Hippocampal formation (tissue), 2 donors: Measurements from ENCODE around the gene TOR1B.
"Not testable (repeated sequence)": the region's sequence is repeated elsewhere in the genome, so short reads cannot be mapped to it uniquely, and the experiment has no call there.

Experiments
- DNase-seq, 2 donors: peaks; one replicate each; lab custom pipeline; 2025; lab: John Stamatoyannopoulos, UW

The TOR1B gene

DNA sequence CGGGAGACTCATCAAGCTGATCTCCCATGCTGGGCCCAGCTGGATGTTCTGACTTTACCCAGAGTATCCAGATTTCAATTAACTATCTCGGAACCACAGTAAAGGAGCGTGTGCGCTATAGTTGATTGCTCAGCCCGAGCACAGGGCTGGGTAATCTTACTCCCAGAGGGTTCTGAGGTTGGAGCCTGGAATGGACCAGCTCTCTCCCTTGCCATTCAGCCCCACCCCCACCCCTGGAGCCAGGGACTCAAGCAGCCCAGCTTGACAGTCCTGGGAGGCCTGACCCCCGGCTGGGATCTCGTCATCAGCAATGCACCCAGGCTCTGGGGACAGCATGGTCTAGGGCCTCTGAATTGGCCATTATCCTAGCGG is 26.4 kb upstream of the TOR1B start:
- no peak for DNase-seq

DNA sequence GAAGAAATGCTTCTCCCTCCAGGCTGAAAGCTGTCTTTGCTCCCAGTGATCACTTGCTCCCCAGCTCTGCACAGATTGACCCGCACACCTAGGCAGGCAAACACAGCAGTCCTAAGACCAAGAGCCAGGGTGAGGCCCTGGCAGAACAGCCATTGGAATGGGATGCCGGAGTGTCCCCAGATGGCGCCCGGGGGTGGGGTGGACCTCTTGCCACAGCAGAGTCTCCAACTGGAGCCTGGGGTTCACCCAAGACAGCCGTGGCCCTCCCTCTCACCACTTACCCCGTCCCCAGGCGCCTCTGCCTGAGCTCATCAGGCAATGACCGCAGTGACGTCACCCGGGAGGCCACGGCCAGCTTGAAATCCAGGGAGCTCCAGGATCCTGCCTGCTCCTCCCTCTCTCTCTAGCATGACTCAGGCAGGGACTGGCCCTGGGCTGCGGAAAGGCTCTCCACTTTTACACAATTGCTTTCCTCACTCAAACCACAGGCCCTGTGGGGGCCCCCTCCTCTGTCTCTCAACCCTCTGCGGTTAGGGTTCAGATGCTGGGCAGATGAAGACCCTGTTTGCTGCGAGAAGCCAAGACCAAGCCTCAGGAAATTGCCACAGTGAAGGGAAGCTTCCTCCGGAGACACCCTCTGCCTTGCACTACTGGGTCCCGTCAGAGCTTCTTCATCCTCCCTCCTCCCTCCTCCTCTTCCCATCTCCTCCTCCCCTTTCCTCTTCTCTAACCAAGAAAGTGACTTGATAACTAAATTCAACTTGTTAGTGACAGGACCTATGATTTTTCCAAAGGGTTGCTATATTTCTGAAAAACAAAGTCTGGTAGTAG is 25.8 kb upstream of the TOR1B start:
- DNase-seq, result peak; percentile 2 to 34

DNA sequence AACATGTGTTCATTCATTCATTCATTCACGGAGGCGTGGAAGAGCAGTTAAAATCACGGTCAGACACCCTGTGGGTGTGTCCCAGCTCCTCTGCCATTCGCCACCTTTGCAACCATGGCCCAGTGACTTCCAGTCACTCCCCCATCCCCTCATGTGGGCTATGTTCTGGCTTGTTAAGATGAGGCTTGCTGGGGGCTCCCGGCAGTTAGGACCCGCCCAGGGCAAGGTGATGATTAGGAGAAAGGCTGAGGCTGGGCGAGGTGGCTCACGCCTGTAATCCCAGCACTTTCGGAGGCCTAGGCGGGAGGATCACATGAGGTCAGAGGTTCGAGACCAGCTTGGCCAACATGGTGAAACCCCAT is 25.2 kb upstream of the TOR1B start:
- DNase-seq, result no peak

DNA sequence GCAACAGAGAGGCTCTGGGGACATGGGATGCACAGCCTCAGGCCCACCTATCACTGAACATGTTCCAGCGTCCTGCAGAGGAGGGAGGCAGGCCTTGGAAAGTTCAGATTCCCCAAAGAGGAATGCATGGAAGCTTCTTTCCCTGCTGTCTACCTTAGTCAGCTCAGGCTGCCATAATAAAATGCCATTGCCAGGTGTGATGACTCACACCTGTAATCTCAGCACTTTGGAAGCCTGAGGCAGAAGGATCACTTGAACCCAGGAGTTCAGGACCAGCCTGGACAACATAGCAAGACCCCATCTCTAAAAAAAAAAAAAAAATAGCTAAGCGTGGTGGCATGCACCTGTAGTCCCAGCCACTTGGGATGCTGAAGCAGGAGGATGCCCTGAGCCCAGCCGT is 24.5 kb upstream of the TOR1B start:
- DNase-seq, result no peak

DNA sequence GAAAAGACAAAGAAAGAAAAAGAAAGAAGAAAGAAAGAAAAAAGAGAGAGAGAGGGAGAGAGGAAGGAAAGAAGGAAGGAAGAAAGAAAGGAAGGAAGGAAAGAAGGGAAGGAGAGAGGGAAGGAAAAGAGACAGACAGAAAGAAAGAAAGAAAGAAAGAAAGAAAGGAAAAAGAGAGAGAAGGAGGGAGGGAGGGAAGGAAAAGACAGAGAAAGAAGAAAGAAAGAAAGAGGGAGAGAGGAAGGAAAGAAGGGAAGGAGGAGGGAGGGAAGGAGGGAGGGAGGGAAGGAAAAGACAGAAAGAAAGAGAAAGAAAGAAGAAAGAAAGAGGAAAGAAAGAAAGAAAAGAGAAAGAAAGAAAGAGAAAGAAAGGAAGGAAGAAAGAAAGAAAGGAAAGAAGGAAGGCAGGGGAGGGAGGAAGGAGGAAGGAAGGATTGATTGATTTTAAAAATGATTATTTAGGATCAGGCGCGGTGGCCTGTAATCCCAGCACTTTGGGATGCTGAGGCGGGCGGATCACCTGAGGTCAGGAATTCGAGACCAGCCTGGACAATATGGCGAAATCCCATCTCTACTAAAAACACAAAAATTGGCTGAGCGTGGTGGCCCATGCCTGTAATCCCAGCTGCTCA is 23.3 kb upstream of the TOR1B start:
- no peak for DNase-seq

DNA sequence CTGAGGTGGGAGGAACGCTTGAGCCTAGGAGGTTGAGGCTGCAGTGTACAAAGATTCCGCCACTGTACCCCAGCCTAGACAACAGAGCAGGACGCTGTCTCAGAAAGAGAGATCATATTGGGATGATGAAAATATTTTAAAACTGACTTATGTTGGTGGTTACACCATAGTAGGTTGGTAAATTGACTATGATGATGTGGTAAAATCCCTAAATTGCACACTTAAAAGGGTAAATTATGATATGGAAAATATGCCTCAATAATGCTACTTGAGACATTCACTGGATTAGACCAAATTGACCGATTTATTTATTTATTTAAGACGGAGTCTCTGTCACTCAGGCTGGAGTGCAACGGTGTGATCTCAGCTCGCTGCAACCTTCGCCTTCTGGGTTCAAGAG is 21.9 kb upstream of the TOR1B start:
- DNase-seq, result no peak

DNA sequence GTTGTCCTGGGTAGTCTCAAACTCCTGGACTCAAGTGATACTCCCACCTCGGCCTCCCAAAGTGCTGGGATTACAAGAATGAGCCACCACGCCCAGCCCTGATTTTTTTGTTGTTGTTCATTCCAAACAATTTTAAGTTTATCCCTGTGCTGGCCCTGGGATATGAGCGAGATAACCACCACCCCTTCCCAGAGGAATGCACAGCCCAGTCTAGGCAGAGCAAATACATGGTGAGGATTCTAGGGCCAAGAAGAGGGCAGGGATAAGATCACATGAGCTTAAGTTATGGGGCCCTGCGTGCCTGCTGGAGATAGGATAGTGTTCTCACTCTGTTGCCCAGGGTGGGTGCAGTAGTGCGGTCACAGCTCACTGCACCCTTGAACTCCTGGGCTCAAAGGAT is 21.0 kb upstream of the TOR1B start:
- DNase-seq, result no peak

DNA sequence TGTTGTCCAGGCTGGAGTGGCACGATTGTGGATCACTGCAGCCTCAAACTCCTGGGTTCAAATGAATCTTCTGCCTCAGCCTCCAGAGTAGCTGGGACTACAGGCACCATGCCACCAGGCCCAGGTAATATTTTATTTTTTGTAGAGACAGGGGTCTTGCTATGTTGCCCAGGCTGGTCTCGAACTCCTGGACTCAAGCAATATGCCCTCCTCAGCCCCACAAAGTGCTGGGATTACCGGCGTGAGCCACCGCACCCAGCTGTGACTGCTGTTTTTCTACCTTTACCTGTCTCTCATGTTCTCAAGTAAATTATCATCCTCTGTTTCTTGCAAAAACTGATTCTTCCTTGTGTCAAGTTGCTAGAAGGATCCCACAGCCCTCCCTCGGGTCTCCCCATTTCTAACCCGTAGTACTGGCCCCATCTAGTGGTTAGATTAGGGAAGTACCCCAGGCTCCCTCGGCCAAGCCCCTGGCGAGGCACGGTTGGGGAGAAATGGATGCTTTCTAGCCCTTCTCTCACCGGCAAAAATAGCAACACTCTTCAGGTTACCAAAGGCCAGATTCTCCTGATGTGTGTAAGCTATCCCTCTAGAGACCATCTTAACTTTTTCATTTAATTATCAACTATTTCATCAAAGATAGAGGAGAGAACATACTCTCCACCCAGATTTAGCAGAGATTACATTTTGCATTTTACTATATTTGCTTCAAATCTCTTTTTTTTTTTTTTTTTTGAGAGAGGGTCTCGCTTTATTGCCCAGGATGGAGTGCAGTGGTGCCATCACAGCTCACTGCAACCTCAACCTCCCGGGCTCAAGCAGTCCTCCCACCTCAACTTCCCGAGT is 19.2 kb upstream of the TOR1B start:
- DNase-seq, result peak; percentile 37 to 44

DNA sequence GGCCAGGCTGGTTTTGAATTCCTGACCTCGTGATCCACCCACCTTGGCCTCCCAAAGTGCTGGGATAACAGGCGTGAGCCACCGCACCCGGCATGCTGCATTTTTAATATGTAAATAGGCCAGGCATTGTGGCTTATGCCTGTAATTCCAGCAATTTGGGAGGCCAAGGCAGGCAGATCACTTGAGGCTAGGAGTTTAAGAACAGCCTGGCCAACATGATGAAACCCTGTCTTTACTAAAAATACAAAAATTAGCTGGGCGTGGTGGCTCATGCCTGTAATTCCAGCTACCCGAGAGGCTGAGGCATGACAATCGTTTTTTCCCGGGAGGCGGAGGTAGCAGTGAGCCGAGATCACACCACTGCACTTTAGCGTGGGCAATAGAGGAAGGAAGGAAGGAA is 18.0 kb upstream of the TOR1B start:
- not testable (repeated sequence) for DNase-seq

DNA sequence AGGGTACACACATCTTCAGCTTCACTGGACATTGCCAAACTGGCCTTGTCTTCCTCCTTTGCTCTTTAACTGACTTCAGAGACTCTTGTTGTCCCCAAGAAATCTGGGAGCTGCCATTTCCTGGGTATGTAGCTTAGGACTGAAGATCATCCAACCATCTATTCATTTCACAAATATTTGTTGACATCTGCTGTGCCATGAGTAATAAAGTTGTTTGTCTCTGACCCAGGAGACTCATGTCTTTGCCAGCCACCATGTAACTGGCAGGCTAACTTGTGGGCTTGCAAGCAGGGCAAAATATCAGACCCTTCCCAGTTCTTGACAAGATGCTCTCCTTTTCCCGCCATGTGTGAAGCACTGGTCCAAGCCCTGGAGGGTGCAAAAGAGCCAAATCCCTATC is 17.1 kb upstream of the TOR1B start:
- no peak for DNase-seq

DNA sequence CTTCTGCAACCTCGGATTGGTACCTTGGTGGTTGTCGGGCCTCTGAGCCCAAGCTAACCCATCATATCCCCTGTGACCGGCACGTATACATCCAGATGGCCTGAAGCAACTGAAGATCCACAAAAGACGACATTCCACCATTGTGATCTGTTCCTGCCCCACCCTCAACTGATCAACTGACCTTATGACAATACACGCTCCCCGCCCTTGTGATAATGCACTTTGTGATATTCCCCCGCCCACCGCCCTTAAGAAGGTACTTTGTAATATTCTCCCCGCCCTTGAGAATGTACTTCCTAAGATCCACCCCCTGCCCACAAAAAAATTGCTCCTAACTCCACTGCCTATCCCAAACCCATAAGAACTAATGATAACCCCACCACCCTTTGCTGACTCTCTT is 16.5 kb upstream of the TOR1B start:
- no peak for DNase-seq

DNA sequence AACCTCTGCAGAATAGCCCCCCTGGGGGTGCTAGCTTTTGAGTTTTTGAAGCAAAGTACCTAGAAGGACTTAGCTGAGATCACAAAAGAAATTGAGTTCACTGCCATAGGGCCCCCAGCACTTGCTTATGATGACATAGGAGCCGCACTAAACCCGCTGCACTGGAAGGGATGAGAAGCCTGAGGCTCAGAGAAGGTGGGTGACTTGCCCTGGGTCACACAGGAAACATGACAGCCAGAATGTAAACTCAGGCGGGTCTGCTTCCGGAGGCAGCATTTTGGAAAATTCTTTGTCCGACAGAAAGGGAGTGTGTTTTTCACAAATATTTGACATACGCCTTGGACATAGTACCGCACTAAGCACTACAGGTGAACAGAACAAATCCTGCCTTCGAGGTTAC is 8.4 kb upstream of the TOR1B start:
- no peak for DNase-seq

DNA sequence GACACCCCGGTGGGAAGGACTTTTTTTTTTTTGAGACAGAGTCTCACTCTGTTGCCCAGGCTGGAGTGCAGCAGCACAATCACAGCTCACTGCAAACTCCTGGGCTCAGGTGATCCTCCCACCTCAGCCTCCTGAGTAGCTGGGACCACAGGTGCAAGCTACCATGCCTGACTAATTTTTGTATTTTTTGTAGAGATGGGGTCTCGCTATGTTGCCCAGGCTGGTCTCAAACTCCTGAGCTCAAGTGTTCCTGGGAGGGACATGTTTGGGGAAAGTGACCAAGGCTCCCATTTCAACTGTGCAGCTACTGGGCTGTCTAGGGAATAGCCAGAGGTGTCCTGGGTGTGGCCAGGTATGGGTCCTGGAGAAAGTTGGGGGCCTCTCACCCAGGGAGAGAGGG is 7.0 kb upstream of the TOR1B start:
- DNase-seq, result not testable (repeated sequence)

DNA sequence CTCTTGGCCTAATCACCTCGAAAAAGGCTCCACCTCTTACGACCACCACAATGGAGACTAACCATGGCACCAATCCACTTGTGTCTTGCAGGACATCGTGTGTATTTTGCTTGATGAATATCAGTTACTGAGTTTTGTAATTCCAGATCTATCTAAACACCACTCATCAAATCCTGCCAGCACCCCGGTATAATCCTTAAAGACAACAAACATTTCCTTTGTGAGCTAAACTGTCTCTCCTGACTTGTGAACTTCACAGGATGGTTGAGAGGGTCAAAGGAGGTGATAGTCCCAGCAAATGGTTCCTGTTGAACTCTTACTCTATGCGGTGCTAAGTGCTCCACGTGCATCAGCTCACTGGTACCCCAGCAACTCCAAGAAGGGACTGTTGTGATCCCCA is 4.0 kb upstream of the TOR1B start:
- DNase-seq, result no peak

DNA sequence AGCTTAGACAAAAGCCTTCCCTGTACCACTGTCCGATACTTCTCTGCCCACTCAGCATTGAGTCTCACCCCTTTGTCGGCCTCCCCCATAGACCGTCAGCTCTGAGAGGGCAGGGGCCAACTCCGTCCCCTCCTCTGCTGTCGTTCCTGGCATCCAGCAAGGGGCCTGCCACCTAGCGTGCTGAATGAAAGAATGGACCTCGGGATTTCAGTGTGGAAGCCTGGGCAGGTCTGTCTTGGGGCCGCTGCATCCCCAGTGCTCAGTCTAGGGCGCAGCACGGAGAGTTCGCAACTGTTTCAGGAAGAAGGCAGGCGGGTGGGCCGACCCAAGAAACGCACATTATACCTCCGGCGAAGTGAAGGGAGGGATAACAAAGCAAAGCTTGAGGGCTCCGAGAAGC is 1.5 kb upstream of the TOR1B start:
- no peak for DNase-seq

DNA sequence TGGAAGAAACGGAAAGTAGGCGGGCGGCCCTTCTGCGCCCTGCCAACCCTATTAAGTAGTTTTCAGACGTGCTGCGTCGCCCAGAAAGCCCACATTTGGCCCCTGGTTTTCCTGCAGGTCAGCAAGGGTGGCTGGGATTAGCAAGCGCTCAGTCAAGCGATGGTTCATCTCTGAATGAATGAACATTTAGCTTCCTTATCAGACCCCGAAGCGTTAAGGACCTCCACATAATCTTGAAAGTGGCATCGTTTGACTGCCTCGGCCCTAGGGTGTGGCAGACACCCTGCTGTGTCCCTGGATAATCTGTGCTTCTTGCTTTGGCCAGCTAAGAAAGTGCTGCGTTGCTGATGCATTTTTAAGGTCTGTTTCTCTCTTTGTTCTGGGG is 684 bp downstream of the TOR1B start:
- no peak for DNase-seq

DNA sequence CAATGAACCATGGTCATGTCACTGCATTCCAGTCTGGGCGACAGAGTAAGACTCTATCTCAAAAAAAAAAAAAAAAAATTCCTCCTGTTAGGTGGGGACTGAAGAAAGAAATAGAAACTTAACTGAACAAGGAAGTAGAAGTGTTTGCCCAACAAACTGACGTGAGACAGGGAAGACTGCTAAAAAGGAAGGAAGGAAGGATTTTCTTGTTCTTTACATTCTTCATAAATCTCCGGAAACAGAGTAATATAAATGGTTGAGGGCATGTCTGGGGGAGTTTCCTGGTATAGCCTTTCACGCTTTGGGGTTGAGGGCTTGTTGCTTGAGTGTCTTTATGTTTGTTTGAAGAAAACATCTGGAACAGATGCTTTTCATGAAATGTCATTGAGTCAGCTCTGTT is 3.1 kb downstream of the TOR1B start:
- DNase-seq, result no peak

DNA sequence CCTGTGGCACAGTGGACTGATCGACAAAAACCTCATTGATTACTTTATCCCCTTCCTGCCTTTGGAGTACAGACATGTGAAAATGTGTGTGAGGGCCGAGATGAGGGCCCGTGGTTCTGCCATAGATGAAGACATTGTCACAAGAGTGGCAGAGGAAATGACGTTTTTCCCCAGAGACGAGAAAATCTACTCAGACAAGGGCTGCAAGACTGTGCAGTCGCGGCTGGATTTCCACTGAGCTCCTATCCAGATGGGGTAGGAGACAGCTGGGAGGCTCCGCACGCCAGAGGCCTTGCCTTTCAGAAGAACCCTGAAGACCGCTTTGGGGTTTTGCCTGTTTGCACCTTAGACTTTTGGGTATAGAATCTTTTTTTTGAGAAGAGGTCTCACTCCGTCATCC is 6.4 kb downstream of the TOR1B start:
- DNase-seq, result no peak

DNA sequence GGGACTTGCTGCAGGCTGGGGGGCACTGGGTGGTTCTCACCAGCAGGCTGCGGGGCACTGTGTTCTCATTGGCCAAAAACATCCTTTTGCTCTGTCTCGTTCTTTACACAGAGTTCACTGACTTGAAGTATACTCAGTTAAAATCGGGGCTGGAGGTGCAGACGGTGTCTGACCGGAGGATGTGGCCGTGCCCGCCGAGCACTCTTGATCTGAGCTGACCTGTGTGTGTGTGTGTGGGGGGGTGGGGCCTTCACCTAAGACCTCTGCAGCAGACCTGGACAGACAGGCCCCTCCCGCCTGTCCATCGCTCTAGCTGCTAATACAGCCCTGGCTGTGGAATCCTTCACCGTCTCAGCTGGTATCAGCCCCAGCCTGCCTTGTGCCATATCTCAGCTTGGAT is 7.1 kb downstream of the TOR1B start:
- DNase-seq, result no peak

DNA sequence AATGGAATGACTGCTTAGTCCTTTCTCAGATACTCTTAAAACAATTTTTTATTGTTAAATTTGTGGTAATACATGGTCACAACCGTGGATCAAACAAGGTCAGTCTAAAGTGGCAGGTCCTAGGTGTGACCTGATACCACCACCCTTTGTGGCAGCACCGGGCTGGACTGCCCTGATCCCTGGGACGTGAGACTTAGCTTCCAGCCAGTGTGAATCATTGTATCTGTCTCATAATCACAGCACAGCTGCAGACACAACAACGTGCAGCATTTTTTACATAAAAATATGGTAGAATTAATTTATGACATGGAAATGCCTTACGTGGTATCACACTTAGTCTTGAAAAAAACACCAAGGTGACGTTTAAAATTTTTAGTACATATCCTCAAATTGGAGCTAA is 7.8 kb downstream of the TOR1B start:
- no peak for DNase-seq

DNA sequence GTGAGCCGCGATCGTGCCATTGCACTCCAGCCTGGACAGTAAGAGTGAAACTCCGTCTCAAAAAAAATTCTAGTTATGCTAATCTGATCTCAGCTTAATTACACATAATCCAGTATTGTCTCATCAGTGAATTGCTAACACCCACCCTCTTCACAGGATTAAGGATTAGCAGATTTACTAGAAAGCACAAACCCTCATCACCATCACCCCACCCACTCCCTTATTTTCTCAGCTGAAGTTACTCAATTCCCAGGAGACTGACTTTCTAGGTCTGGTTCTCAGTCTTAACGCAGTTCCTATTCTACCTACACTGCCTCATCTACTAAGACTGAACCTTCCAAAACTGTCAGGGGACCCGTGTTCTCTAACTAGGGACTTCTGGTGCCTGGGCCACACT is 9.0 kb downstream of the TOR1B start:
- DNase-seq, result no peak

DNA sequence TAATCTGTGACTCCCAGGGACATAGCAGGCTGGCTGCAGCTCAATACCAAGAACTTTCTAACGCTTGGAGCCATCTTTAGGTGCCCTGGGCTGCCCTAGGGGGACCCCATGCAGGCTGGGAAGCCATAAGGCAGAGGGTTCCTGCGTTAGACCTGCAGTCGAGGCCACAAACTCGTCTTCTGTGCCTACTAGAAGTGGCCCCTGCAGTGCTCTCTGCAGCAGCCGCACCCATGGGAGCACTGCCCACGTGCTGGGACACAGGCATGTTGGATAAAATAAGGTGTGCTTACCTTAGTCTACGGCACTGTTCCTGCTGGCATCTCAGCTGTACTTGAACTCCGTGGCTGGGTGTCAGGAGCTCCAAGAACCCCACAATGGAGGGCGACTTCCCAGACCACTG is 9.4 kb downstream of the TOR1B start:
- no peak for DNase-seq

DNA sequence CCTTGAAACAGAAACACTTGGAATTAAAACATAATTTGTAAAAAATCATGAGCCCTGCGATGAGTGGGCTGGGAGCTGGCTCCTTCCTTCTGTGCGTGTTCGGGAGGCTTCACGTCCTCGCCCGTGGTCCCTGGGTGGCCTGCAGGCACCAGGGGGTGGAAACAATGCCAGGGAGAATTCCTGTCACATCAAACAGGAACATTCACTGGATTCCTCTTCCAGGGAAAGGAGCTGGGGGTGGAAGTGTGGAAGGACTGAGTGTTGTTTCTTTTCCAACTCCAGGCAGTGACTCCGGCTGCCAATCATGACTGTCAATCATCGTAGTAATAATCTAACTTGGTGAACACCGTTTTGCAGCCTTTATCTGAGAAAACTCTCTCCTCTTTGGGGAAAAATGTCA is 10.7 kb downstream of the TOR1B start:
- DNase-seq, result no peak
